Measurements from ENCODE around the gene DRC7. TPM values are rescaled to one million over a fixed set of nuclear protein-coding genes. Genes with fewer than 3 reads are reported as not detected.
A peak's percentile ranks its signal among the peaks of the same experiment; 100 is the strongest.

Gene DRC7
- total RNA-seq, 2 donors from 2014 or later = not detected

- H3K27me3 ChIP-seq (replicated peaks; ENCODE audit: insufficient read depth) = no peaks in the 10 kb centered on the region
- no peaks in the 10 kb centered on the region for H3K9me3 ChIP-seq
- no peak overlapping the region for H3K27ac ChIP-seq
- peaks cover 0 to 4% of the 10 kb centered on the region in 2 donors for H3K4me1 ChIP-seq (ENCODE audit: control insufficient read depth in 1 of 2, low read depth in 2 of 2)
- ATAC-seq (ENCODE audit: insufficient number of reproducible peaks, low FRiP score, low read depth) (no peak), DNase-seq (ENCODE audit: low spot score) (no peak)
- H3K36me3 ChIP-seq = peaks cover 19% of the 10 kb centered on the region
- no peak overlapping the region for H3K4me3 ChIP-seq
- TF ChIP-seq CTCF (IDR thresholded peaks at IDR 0.05) = no peak
Observed at GRCh38 chr16:57764006-57764340, 69.4 kb downstream of the DRC7 start.

GRCh38 chr16:57764341-57765159 is 69.9 kb downstream of the DRC7 start:
- Histone ChIP-seq H3K27ac (peak overlapping the region in 1 of 2 donors; percentile 41), H3K4me1 (ENCODE audit: control insufficient read depth in 1 of 2, low read depth in 2 of 2) (peaks cover 0 to 4% of the 10 kb centered on the region in 2 donors), H3K4me3 (no peak overlapping the region), H3K36me3 (peaks cover 25% of the 10 kb centered on the region), H3K9me3 (no peaks in the 10 kb centered on the region), H3K27me3 (replicated peaks; ENCODE audit: insufficient read depth) (no peaks in the 10 kb centered on the region)
- no peak for TF ChIP-seq CTCF (IDR thresholded peaks at IDR 0.05)
- no peak for ATAC-seq (ENCODE audit: insufficient number of reproducible peaks, low FRiP score, low read depth)
- no peak for DNase-seq (ENCODE audit: low spot score)

- no peaks in the 10 kb centered on the region for H3K27me3 ChIP-seq (replicated peaks; ENCODE audit: insufficient read depth)
- H3K9me3 ChIP-seq = no peaks in the 10 kb centered on the region
- ATAC-seq (ENCODE audit: insufficient number of reproducible peaks, low FRiP score, low read depth) = no peak
- H3K4me3 ChIP-seq = no peak overlapping the region
- H3K36me3 ChIP-seq = peaks cover 27% of the 10 kb centered on the region
- TF ChIP-seq CTCF (IDR thresholded peaks at IDR 0.05) = no peak
- no peak overlapping the region for H3K27ac ChIP-seq
- peaks cover 0 to 4% of the 10 kb centered on the region in 2 donors for H3K4me1 ChIP-seq (ENCODE audit: control insufficient read depth in 1 of 2, low read depth in 2 of 2)
- no peak for DNase-seq (ENCODE audit: low spot score)
Observed at GRCh38 chr16:57765160-57765728, 70.6 kb downstream of the DRC7 start.

GRCh38 chr16:57766714-57767348 is 72.2 kb downstream of the DRC7 start:
- H3K36me3 ChIP-seq = peaks cover 35% of the 10 kb centered on the region
- no peaks in the 10 kb centered on the region for H3K9me3 ChIP-seq
- no peak overlapping the region for H3K4me3 ChIP-seq
- H3K4me1 ChIP-seq (ENCODE audit: control insufficient read depth in 1 of 2, low read depth in 2 of 2) = peaks cover 0 to 4% of the 10 kb centered on the region in 2 donors
- no peak for DNase-seq (ENCODE audit: low spot score)
- H3K27me3 ChIP-seq (replicated peaks; ENCODE audit: insufficient read depth) = no peaks in the 10 kb centered on the region
- no peak overlapping the region for H3K27ac ChIP-seq
- no peak for ATAC-seq (ENCODE audit: insufficient number of reproducible peaks, low FRiP score, low read depth)
- TF ChIP-seq CTCF (IDR thresholded peaks at IDR 0.05) = no peak

GRCh38 chr16:57769541-57770145 is 75.0 kb downstream of the DRC7 start:
- TF ChIP-seq CTCF (IDR thresholded peaks at IDR 0.05) = no peak
- peaks cover 32% of the 10 kb centered on the region for H3K36me3 ChIP-seq
- no peak for ATAC-seq (ENCODE audit: insufficient number of reproducible peaks, low FRiP score, low read depth)

More at GRCh38 chr16:57769541-57770145, 75.0 kb downstream of the DRC7 start:
- H3K27me3 ChIP-seq (replicated peaks; ENCODE audit: insufficient read depth) = no peaks in the 10 kb centered on the region
- DNase-seq (ENCODE audit: low spot score) = no peak
- H3K4me1 ChIP-seq (ENCODE audit: control insufficient read depth in 1 of 2, low read depth in 2 of 2) = no peaks in the 10 kb centered on the region
- no peaks in the 10 kb centered on the region for H3K9me3 ChIP-seq
- H3K27ac ChIP-seq = no peak overlapping the region
- no peak overlapping the region for H3K4me3 ChIP-seq
